A673 (cell line): ENCODE results near the gene HELT.

ENCODE experiments used
- CTCF ChIP-seq: fragments of 300-800, 200-600 bp; sonication (generic); conservative IDR thresholded peaks from 2 replicates; pipeline ENCODE4 v1.5.1; 2017; ENCODE audit warnings: low read depth, mild to moderate bottlenecking, antibody characterized with exemption, low read length, moderate library complexity, mixed read lengths
- EZH2 ChIP-seq: fragments of 200-600 bp; sonication (generic); IDR thresholded peaks from 2 replicates; pipeline ENCODE4 v1.6.1; 2017; ENCODE audit warnings: borderline replicate concordance, low read depth, mild to moderate bottlenecking, mixed read lengths, antibody characterized with exemption, low read length; ENCODE audit not compliant: poor library complexity, severe bottlenecking

DNA sequence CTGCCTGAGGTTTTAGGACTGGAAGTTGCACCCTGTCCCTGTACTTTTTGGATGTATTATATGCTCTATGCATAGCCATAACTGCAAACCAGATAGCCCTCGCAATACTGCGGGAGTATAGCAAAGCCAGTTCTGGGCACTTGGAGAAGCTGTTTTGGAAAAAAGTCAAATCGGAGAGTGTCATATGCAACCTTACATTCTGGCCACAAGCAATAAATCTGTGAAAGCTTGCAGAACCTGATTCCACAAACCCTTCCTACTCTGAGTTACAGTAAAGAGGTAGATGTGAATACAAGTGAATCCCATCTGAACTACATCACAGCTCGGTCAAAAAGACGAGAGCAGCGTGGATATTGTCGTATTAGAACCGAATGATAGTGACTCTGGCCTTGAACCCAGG lies 10.3 kb downstream of the HELT start:
- TF ChIP-seq CTCF (no peak), EZH2 (no peak)
